HepG2 (cell line): ENCODE data around the gene FXYD5. TPM values are rescaled to one million over a fixed set of nuclear protein-coding genes. Genes with fewer than 3 reads are reported as not detected.

Experiments used
- DPF2 ChIP-seq: sonication (generic); formaldehyde crosslinking; IDR thresholded peaks from 2 replicates; pipeline ENCODE4 v1.4.0; 2020; ENCODE audit warnings: mild to moderate bottlenecking, low read depth, missing genetic modification reagents, borderline replicate concordance
- FOSL1 ChIP-seq: sonication (generic); formaldehyde crosslinking; IDR thresholded peaks from 2 replicates; pipeline ENCODE4 v1.9.0; 2021; ENCODE audit warnings: missing genetic modification reagents, borderline replicate concordance
- NKX3-1 ChIP-seq: sonication (generic); formaldehyde crosslinking; IDR thresholded peaks from 2 replicates; pipeline ENCODE4 v1.5.0; 2020; ENCODE audit warnings: missing genetic modification reagents
- SMAD1 ChIP-seq: sonication (generic); formaldehyde crosslinking; IDR thresholded peaks from 2 replicates; pipeline ENCODE4 v1.4.0; 2020; ENCODE audit warnings: missing genetic modification reagents, low read depth, mild to moderate bottlenecking, borderline replicate concordance
- SMARCC2 ChIP-seq: fragments of 450-650 bp; IDR thresholded peaks from 2 replicates; pipeline ENCODE4 v1.6.1; 2017; ENCODE audit warnings: antibody characterized with exemption, mild to moderate bottlenecking
- SYNCRIP ChIP-seq: fragments of 200-400 bp; formaldehyde crosslinking; IDR thresholded peaks from 2 replicates; pipeline ENCODE4 v1.6.1; 2018; ENCODE audit warnings: mild to moderate bottlenecking, low read depth, low read length; ENCODE audit not compliant: insufficient read depth
- ZNF569 ChIP-seq: sonication (generic); formaldehyde crosslinking; IDR thresholded peaks from 2 replicates; pipeline ENCODE4 v1.5.0; 2020; ENCODE audit warnings: mild to moderate bottlenecking, missing genetic modification reagents, moderate library complexity, borderline replicate concordance
- polyA plus RNA-seq, 8 experiments: library from polyadenylated mRNA; depleted of rRNA in 3 of 8; stranded (reverse) in 7 of 8; unstranded in 1 of 8; fragments of >200 nt; fragmentation: Illumina TruSeq in 4 of 8; extraction: Trizol in 4 of 8; gene quantifications; 2 replicates each; pipeline versions ENCODE4 v1.2.1 to v1.2.3, GENCODE V29; 2011 to 2016; ENCODE audit warnings: low read depth in 4 of 8, missing spikeins in 1 of 8, mixed read lengths in 1 of 8; ENCODE audit not compliant: insufficient read depth in 1 of 8
- total RNA-seq, 5 experiments: library from RNA; depleted of rRNA; stranded (reverse); fragments of >200 nt; fragmentation: Illumina TruSeq; extraction: Trizol; gene quantifications; 2 replicates each; pipeline ENCODE4 v1.2.3, GENCODE V29; 2016; ENCODE audit warnings: low read depth in 1 of 5
- TF ChIP-seq, protein P1 (sequence below): sonication (generic); formaldehyde crosslinking; IDR thresholded peaks from 2 replicates; pipeline ENCODE4 v1.5.1; 2020; ENCODE audit warnings: missing genetic modification reagents, mild to moderate bottlenecking, borderline replicate concordance
- TF ChIP-seq, protein P2 (sequence below): sonication (generic); formaldehyde crosslinking; IDR thresholded peaks from 2 replicates; pipeline ENCODE4 v1.4.0; 2020; ENCODE audit warnings: missing genetic modification reagents

Gene FXYD5
- total and polyA plus RNA-seq, 2 of the 13 experiments (the other 11 are each of a cell fraction or from before 2014, with no cell fraction given), result 0.65 TPM; not detected in 1

DNA sequence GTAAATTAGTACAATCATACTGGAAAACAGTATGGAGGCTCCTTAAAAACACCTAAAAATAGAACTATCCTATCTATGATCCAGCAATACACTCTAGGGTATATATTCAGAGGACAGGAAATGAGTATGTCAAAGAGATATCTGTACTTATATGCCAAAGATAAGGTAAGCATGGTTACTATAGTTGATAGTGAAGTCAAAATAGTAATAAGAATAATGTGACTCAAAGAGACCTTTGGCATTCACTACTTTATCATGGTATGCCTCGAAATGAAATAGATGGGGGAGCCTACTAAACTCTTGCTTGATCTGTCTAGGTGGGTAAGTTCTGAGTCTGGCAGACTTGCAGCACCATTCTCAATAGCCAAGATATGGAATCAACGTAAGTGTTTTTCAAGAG, 30.3 kb downstream of the FXYD5 start (continued):
- TF ChIP-seq, protein P1, sequence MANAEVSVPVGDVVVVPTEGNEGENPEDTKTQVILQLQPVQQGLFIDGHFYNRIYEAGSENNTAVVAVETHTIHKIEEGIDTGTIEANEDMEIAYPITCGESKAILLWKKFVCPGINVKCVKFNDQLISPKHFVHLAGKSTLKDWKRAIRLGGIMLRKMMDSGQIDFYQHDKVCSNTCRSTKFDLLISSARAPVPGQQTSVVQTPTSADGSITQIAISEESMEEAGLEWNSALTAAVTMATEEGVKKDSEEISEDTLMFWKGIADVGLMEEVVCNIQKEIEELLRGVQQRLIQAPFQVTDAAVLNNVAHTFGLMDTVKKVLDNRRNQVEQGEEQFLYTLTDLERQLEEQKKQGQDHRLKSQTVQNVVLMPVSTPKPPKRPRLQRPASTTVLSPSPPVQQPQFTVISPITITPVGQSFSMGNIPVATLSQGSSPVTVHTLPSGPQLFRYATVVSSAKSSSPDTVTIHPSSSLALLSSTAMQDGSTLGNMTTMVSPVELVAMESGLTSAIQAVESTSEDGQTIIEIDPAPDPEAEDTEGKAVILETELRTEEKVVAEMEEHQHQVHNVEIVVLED (CRISPR knock-in tag), result no peak
- TF ChIP-seq DPF2 (CRISPR knock-in tag), result no peak
- TF ChIP-seq SMARCC2, result no peak
- no peak for TF ChIP-seq SYNCRIP
- TF ChIP-seq ZNF569 (CRISPR knock-in tag), result no peak
- no peak for TF ChIP-seq NKX3-1 (CRISPR knock-in tag)
- TF ChIP-seq FOSL1, result no peak
- TF ChIP-seq SMAD1, result no peak
- TF ChIP-seq, protein P2, sequence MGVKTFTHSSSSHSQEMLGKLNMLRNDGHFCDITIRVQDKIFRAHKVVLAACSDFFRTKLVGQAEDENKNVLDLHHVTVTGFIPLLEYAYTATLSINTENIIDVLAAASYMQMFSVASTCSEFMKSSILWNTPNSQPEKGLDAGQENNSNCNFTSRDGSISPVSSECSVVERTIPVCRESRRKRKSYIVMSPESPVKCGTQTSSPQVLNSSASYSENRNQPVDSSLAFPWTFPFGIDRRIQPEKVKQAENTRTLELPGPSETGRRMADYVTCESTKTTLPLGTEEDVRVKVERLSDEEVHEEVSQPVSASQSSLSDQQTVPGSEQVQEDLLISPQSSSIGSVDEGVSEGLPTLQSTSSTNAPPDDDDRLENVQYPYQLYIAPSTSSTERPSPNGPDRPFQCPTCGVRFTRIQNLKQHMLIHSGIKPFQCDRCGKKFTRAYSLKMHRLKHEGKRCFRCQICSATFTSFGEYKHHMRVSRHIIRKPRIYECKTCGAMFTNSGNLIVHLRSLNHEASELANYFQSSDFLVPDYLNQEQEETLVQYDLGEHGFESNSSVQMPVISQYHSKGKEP (CRISPR knock-in tag), result no peak
